ENCODE measurements around the gene VAPB.
"Not testable (repeated sequence)": the region's sequence is repeated elsewhere in the genome, so short reads cannot be mapped to it uniquely, and the experiment has no call there.

VAPB gene

DNA sequence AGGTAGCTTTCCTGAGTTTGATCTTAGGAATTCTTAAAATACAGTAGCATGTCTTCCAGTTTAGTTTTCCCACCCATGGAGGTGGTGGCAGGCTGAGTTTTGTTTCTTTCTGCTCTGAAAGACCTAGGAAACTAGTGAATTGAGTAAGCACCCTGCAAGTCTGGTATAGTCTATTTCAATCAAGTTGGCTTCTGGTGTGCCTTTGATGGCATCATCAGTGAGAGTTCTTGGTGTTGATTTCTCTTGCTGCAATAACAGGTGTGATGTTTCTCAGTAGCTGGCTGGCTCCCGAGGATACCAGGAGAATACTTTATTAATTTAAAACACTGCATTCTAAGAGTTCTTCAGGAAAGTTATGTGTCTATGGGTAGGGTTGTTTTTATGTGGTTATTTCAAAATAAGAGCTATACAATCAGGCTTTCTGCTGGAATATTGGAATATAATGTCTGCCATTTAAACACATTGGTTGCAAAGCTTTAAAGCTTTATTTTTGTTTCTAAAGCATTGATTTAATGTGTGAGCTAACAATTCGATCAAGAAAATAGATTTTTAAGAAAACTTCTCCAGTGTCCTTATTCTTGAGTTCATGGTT lies 19.0 kb downstream of the VAPB start (continued):
- peak; percentile 62 for TF ChIP-seq OSR2 (tag by site-specific recombination; IDR thresholded peaks at IDR 0.05)
- TF ChIP-seq ZNF707 (tag by site-specific recombination; IDR thresholded peaks at IDR 0.05) = no peak
- TF ChIP-seq ZBTB48 (tag by site-specific recombination; IDR thresholded peaks at IDR 0.05) = no peak
- no peak for TF ChIP-seq FEZF1 (tag by site-specific recombination; IDR thresholded peaks at IDR 0.05)
- no peak for TF ChIP-seq ZNF16 (tag by site-specific recombination; IDR thresholded peaks at IDR 0.05; ENCODE audit: low read depth)
- TF ChIP-seq, protein P1, sequence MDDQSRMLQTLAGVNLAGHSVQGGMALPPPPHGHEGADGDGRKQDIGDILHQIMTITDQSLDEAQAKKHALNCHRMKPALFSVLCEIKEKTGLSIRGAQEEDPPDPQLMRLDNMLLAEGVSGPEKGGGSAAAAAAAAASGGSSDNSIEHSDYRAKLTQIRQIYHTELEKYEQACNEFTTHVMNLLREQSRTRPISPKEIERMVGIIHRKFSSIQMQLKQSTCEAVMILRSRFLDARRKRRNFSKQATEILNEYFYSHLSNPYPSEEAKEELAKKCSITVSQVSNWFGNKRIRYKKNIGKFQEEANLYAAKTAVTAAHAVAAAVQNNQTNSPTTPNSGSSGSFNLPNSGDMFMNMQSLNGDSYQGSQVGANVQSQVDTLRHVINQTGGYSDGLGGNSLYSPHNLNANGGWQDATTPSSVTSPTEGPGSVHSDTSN (CRISPR knock-in tag; IDR thresholded peaks at IDR 0.05) = no peak

GRCh38 chr20:58408603-58409246 lies 19.7 kb downstream of the VAPB start:
- ChIA-PET POLR2A (interaction anchor here (0.9 kb wide), 1 partner anchor 20 kb away, joined by 3 read pairs; the partner anchor contains the start of gene VAPB), CTCF (interaction anchor here (1.0 to 1.1 kb wide), 2 partner anchors 13 to 39 kb away, joined by 3 to 4 read pairs; no protein-coding TSS in a partner anchor)
- Histone ChIP-seq H3K36me3 (ENCODE audit: control insufficient read depth in 2 of 2, insufficient read depth in 1 of 2, low read length in 2 of 2) (no peaks in the 10 kb centered on the region; a peak in 1 of 3 replicates), H3K4me1 (ENCODE audit: control insufficient read depth, insufficient read depth, low read length) (peaks cover 29% of the 10 kb centered on the region), H3K27ac (ENCODE audit: extremely low read depth, low read depth, low read length) (no peak overlapping the region), H3K4me3 (ENCODE audit: low read depth, low read length) (no peak overlapping the region), H3K9me3 (ENCODE audit: control insufficient read depth, insufficient read depth, low read depth, low read length) (no peaks in the 10 kb centered on the region)
- TF ChIP-seq ATF2 (tag by site-specific recombination; IDR thresholded peaks at IDR 0.05; ENCODE audit: low read depth) (no peak), TCF7L2 (IDR thresholded peaks at IDR 0.05; ENCODE audit: borderline replicate concordance, low read depth, low read length) (no peak), ZNF830 (tag by site-specific recombination; IDR thresholded peaks at IDR 0.05; ENCODE audit: low read depth) (no peak), ZNF621 (tag by site-specific recombination; IDR thresholded peaks at IDR 0.05) (no peak)
- TF ChIP-seq, protein P2, sequence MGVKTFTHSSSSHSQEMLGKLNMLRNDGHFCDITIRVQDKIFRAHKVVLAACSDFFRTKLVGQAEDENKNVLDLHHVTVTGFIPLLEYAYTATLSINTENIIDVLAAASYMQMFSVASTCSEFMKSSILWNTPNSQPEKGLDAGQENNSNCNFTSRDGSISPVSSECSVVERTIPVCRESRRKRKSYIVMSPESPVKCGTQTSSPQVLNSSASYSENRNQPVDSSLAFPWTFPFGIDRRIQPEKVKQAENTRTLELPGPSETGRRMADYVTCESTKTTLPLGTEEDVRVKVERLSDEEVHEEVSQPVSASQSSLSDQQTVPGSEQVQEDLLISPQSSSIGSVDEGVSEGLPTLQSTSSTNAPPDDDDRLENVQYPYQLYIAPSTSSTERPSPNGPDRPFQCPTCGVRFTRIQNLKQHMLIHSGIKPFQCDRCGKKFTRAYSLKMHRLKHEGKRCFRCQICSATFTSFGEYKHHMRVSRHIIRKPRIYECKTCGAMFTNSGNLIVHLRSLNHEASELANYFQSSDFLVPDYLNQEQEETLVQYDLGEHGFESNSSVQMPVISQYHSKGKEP (tag by site-specific recombination; IDR thresholded peaks at IDR 0.05) = 0 out of 2 replicates have a peak, but pooled peaks have one; percentile 36
- TF ChIP-seq, protein P3, sequence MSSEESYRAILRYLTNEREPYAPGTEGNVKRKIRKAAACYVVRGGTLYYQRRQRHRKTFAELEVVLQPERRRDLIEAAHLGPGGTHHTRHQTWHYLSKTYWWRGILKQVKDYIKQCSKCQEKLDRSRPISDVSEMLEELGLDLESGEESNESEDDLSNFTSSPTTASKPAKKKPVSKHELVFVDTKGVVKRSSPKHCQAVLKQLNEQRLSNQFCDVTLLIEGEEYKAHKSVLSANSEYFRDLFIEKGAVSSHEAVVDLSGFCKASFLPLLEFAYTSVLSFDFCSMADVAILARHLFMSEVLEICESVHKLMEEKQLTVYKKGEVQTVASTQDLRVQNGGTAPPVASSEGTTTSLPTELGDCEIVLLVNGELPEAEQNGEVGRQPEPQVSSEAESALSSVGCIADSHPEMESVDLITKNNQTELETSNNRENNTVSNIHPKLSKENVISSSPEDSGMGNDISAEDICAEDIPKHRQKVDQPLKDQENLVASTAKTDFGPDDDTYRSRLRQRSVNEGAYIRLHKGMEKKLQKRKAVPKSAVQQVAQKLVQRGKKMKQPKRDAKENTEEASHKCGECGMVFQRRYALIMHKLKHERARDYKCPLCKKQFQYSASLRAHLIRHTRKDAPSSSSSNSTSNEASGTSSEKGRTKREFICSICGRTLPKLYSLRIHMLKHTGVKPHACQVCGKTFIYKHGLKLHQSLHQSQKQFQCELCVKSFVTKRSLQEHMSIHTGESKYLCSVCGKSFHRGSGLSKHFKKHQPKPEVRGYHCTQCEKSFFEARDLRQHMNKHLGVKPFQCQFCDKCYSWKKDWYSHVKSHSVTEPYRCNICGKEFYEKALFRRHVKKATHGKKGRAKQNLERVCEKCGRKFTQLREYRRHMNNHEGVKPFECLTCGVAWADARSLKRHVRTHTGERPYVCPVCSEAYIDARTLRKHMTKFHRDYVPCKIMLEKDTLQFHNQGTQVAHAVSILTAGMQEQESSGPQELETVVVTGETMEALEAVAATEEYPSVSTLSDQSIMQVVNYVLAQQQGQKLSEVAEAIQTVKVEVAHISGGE (tag by site-specific recombination; conservative IDR thresholded peaks at IDR 0.05; ENCODE audit: low read depth) = 0 out of 2 replicates have a peak, but pooled peaks have one; percentile 24

GRCh38 chr20:58414216-58414615 lies 25.2 kb downstream of the VAPB start:
- CTCF ChIA-PET; H3K4me3 ChIP-seq (ENCODE audit: low read depth, low read length); POLR2A ChIA-PET; H3K9me3 ChIP-seq (ENCODE audit: control insufficient read depth, insufficient read depth, low read depth, low read length); H3K27ac ChIP-seq (ENCODE audit: extremely low read depth, low read depth, low read length): not testable (repeated sequence)
- H3K36me3 ChIP-seq (ENCODE audit: control insufficient read depth in 2 of 2, insufficient read depth in 1 of 2, low read length in 2 of 2) = peaks cover 0 to 14% of the 10 kb centered on the region in 2 experiments; a peak in 2 of 3 replicates
- H3K4me1 ChIP-seq (ENCODE audit: control insufficient read depth, insufficient read depth, low read length) = peaks cover 12% of the 10 kb centered on the region

- H3K9me3 ChIP-seq (ENCODE audit: control insufficient read depth, insufficient read depth, low read depth, low read length); POLR2A ChIA-PET; H3K27ac ChIP-seq (ENCODE audit: extremely low read depth, low read depth, low read length); CTCF ChIA-PET; H3K4me1 ChIP-seq (ENCODE audit: control insufficient read depth, insufficient read depth, low read length); H3K4me3 ChIP-seq (ENCODE audit: low read depth, low read length): not testable (repeated sequence)
- H3K36me3 ChIP-seq (ENCODE audit: control insufficient read depth in 2 of 2, insufficient read depth in 1 of 2, low read length in 2 of 2) = peaks cover 0 to 18% of the 10 kb centered on the region in 2 experiments; a peak in 2 of 3 replicates
Measured at GRCh38 chr20:58414786-58415185, 25.8 kb downstream of the VAPB start.

Measured in HEK293 (cell line).